Nephron progenitor cell (in vitro differentiated cells): ENCODE measurements around the gene TBXAS1.

ENCODE experiments used
- DNase-seq: peaks from one replicate; pipeline ENCODE4 v3.0.0; 2021
- H3K27ac Mint-ChIP-seq: 2 replicates; pipeline ENCODE4 v1.8.0; 2021; ENCODE audit warnings: mild to moderate bottlenecking, moderate library complexity, mixed read lengths
- H3K27me3 Mint-ChIP-seq: 2 replicates; pipeline ENCODE4 v1.8.0; 2021; ENCODE audit warnings: mild to moderate bottlenecking, low read depth, mixed read lengths; ENCODE audit not compliant: poor library complexity
- H3K36me3 Mint-ChIP-seq: 2 replicates; pipeline ENCODE4 v1.8.0; 2021; ENCODE audit warnings: low read depth, mixed read lengths
- H3K4me1 Mint-ChIP-seq: 2 replicates; pipeline ENCODE4 v1.8.0; 2021; ENCODE audit warnings: mixed read lengths
- H3K4me3 Mint-ChIP-seq: 2 replicates; pipeline ENCODE4 v1.8.0; 2021; ENCODE audit warnings: mild to moderate bottlenecking, moderate library complexity, mixed read lengths
- H3K9me3 Mint-ChIP-seq: 2 replicates; pipeline ENCODE4 v1.8.0; 2021; ENCODE audit warnings: mild to moderate bottlenecking, moderate library complexity, mixed read lengths
- CTCF ChIP-seq: fragments of 200-600 bp; sonication (generic); IDR thresholded peaks from 2 replicates; pipeline ENCODE4 v1.5.0; 2021; ENCODE audit warnings: antibody characterized with exemption

Gene TBXAS1

GRCh38 chr7:140062528-140063299 lies 233.7 kb downstream of the TBXAS1 start, which contains the start of gene PARP12:
TSS of gene PARP12 (minus strand) at chr7:140062951. CDS start at chr7:140062847, 104 bp downstream.
- no peaks in the 10 kb centered on the region for H3K4me1 Mint-ChIP-seq
- no peak for TF ChIP-seq CTCF
- no peak within 1 kb of the TSS for H3K27ac Mint-ChIP-seq
- peak; percentile 76 for DNase-seq
- peaks cover 17% of the 10 kb centered on the region for H3K36me3 Mint-ChIP-seq
- H3K4me3 Mint-ChIP-seq, result peak within 1 kb of the TSS; percentile 74
- H3K27me3 Mint-ChIP-seq, result peaks cover 79% of the 10 kb centered on the region
- peaks cover 38% of the 10 kb centered on the region for H3K9me3 Mint-ChIP-seq

GRCh38 chr7:140067052-140067451 lies 238.0 kb downstream of the TBXAS1 start:
- H3K27ac Mint-ChIP-seq, result no peak overlapping the region
- H3K4me1 Mint-ChIP-seq, result no peaks in the 10 kb centered on the region
- TF ChIP-seq CTCF, result no peak
- H3K4me3 Mint-ChIP-seq, result no peak overlapping the region
- H3K27me3 Mint-ChIP-seq, result peaks cover 39% of the 10 kb centered on the region
- DNase-seq, result no peak
- H3K36me3 Mint-ChIP-seq, result peaks cover 17% of the 10 kb centered on the region
- H3K9me3 Mint-ChIP-seq, result peaks cover 54% of the 10 kb centered on the region

- H3K27me3 Mint-ChIP-seq, result peaks cover 33% of the 10 kb centered on the region
- H3K4me1 Mint-ChIP-seq, result no peaks in the 10 kb centered on the region
- no peak overlapping the region for H3K27ac Mint-ChIP-seq
- H3K9me3 Mint-ChIP-seq, result peaks cover 54% of the 10 kb centered on the region
- DNase-seq, result no peak
- TF ChIP-seq CTCF, result no peak
- no peak overlapping the region for H3K4me3 Mint-ChIP-seq
- peaks cover 17% of the 10 kb centered on the region for H3K36me3 Mint-ChIP-seq
These were observed 239.0 kb downstream of the TBXAS1 start for GRCh38 chr7:140068033-140068432.

- no peak for DNase-seq
- Mint-ChIP-seq H3K9me3 (peaks cover 47% of the 10 kb centered on the region), H3K4me1 (no peaks in the 10 kb centered on the region), H3K27me3 (peaks cover 19% of the 10 kb centered on the region), H3K27ac (no peak overlapping the region), H3K4me3 (no peak overlapping the region), H3K36me3 (peaks cover 10% of the 10 kb centered on the region)
- TF ChIP-seq CTCF, result no peak
These were observed 240.4 kb downstream of the TBXAS1 start for GRCh38 chr7:140069298-140069949.
